CD4-positive, alpha-beta T cell (primary cell): ENCODE results near the gene FLII. TPM values are rescaled to one million over a fixed set of nuclear protein-coding genes. Genes with fewer than 3 reads are reported as not detected.

Experiments
- ATAC-seq: fragments of 200-7000 bp; cut with Tn5 transposase; one replicate; pipeline ENCODE4 v1.10.0; 2022; ENCODE audit warnings: mild to moderate bottlenecking; ENCODE audit not compliant: poor library complexity
- CTCF ChIA-PET: fragments of 350-600 bp; sonication (Branson Sonifier 250); formaldehyde crosslinking; loops from one replicate; lab custom pipeline; 2021; ENCODE audit warnings: antibody characterized with exemption, inconsistent platforms; lab: Charles Lee
- POLR2A ChIA-PET: fragments of 350-600 bp; sonication (Branson Sonifier 250); formaldehyde crosslinking; loops from one replicate; lab custom pipeline; 2021; ENCODE audit warnings: antibody characterized with exemption, inconsistent platforms; lab: Charles Lee
- DNase-seq, 14 experiments: peaks; one replicate each; pipeline ENCODE4 v3.0.0-alpha.2; 2013 to 2020; ENCODE audit warnings: mixed read lengths in 2 of 14
- H3K27ac ChIP-seq, 2 donors: one replicate each; pipeline versions ENCODE4 v1.5.1 to v1.7.0; 2013; ENCODE audit warnings: low read length in 2 of 2, low read depth in 1 of 2, mild to moderate bottlenecking in 1 of 2
- H3K27me3 ChIP-seq, 2 experiments: 1 replicate in 1 of 2; 2 replicates in 1 of 2; pipeline versions ENCODE4 v1.6.1 to v1.7.0; 2013; ENCODE audit warnings: low read length in 2 of 2, control low read depth in 1 of 2, mild to moderate bottlenecking in 1 of 2, moderate library complexity in 1 of 2; ENCODE audit not compliant: insufficient read depth in 2 of 2, control insufficient read depth in 1 of 2
- H3K36me3 ChIP-seq: one replicate; pipeline ENCODE4 v1.6.1; 2013; ENCODE audit warnings: low read length, control low read depth; ENCODE audit not compliant: insufficient read depth
- H3K4me1 ChIP-seq: one replicate; pipeline ENCODE4 v1.6.1; 2013; ENCODE audit warnings: low read length, control low read depth; ENCODE audit not compliant: insufficient read depth
- H3K4me3 ChIP-seq: one replicate; pipeline ENCODE4 v1.5.1; 2013; ENCODE audit warnings: mild to moderate bottlenecking, low read length, moderate library complexity
- H3K9me3 ChIP-seq, 2 experiments: 1 replicate in 1 of 2; 2 replicates in 1 of 2; pipeline versions ENCODE4 v1.6.1 to v1.7.0; 2013; ENCODE audit warnings: low read length in 2 of 2, mild to moderate bottlenecking in 2 of 2, control low read depth in 1 of 2, moderate library complexity in 1 of 2; ENCODE audit not compliant: control insufficient read depth in 1 of 2, insufficient read depth in 1 of 2
- H3K27ac Mint-ChIP-seq: one replicate; pipeline ENCODE4 v1.8.0; 2020; ENCODE audit warnings: mixed read lengths
- H3K27me3 Mint-ChIP-seq: one replicate; pipeline ENCODE4 v1.8.0; 2021; ENCODE audit warnings: mixed read lengths
- H3K36me3 Mint-ChIP-seq: one replicate; pipeline ENCODE4 v1.8.0; 2021; ENCODE audit warnings: low read depth, mixed read lengths
- H3K4me1 Mint-ChIP-seq: one replicate; pipeline ENCODE4 v1.8.0; 2021; ENCODE audit warnings: low read depth, mixed read lengths
- H3K4me3 Mint-ChIP-seq: one replicate; pipeline ENCODE4 v1.8.0; 2020; ENCODE audit warnings: mild to moderate bottlenecking, mixed read lengths
- H3K9me3 Mint-ChIP-seq: one replicate; pipeline ENCODE4 v1.8.0; 2020; ENCODE audit warnings: mixed read lengths
- intact Hi-C, 2 experiments: fragments of 100-400 bp; cut with DNase I in 1 of 2; cut with micrococcal nuclease in 1 of 2; formaldehyde crosslinking; loops; one replicate each; pipeline versions ENCODE4 v1.15.1 to v1.9.0; 2023 to 2025; cut with DNase I, micrococcal nuclease
- total RNA-seq, 174 experiments: library from RNA in 2 of 174; stranded (reverse) in 2 of 174; gene quantifications; one replicate each; pipeline ENCODE4 v1.2.3 and lab custom pipeline; 2021 to 2026
- TF ChIP-seq, protein P1 (sequence below): fragments of 200-600 bp; IDR thresholded peaks from one replicate; pipeline ENCODE4 v1.8.0; 2022; ENCODE audit warnings: antibody characterized with exemption, mild to moderate bottlenecking

Gene FLII
- total RNA-seq, 2 experiments from 2014 or later: 179 to 190 TPM

DNA sequence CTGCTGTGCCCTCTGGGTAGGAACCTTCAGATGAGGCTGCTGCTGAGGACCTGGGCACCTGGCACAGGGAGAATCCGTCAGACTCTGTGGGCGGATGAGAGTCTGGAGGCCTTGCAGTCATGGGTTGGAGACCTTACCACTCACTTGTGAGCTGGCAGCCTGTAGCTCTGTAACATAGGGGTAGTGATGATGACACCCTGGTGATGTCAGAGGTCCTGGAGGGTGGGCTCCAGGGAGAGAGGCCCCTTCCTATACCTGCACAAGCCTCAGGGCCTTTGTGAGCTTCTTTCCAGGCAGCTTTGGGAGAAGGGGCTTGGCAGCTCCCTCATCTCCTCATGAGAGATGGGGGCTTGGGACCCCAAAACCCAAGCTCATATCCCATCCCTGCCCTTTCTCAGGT lies 3.6 kb upstream of the FLII start:
- Mint-ChIP-seq H3K27me3 (no peaks in the 10 kb centered on the region), H3K36me3 (peaks cover 10% of the 10 kb centered on the region), H3K4me1 (peaks cover 35% of the 10 kb centered on the region), H3K9me3 (no peaks in the 10 kb centered on the region), H3K27ac (peak overlapping the region; percentile 90), H3K4me3 (peak overlapping the region; percentile 93)
- POLR2A ChIA-PET: interaction anchor here (2.0 to 3.1 kb wide), 2 partner anchors 52 to 78 kb away, joined by 8 to 14 read pairs; partner anchors contain the start of genes ALKBH5, SMCR8 and TOP3A
- H3K4me3 ChIP-seq: no peak overlapping the region
- H3K36me3 ChIP-seq: peaks cover 24% of the 10 kb centered on the region
- DNase-seq (no peak), ATAC-seq (no peak)
- peaks cover 49% of the 10 kb centered on the region for H3K4me1 ChIP-seq
- intact Hi-C loops: no loop called here
- H3K27me3 ChIP-seq: no peaks in the 10 kb centered on the region
- TF ChIP-seq, protein P1, sequence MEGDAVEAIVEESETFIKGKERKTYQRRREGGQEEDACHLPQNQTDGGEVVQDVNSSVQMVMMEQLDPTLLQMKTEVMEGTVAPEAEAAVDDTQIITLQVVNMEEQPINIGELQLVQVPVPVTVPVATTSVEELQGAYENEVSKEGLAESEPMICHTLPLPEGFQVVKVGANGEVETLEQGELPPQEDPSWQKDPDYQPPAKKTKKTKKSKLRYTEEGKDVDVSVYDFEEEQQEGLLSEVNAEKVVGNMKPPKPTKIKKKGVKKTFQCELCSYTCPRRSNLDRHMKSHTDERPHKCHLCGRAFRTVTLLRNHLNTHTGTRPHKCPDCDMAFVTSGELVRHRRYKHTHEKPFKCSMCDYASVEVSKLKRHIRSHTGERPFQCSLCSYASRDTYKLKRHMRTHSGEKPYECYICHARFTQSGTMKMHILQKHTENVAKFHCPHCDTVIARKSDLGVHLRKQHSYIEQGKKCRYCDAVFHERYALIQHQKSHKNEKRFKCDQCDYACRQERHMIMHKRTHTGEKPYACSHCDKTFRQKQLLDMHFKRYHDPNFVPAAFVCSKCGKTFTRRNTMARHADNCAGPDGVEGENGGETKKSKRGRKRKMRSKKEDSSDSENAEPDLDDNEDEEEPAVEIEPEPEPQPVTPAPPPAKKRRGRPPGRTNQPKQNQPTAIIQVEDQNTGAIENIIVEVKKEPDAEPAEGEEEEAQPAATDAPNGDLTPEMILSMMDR: no peak
- no peaks in the 10 kb centered on the region for H3K9me3 ChIP-seq
- H3K27ac ChIP-seq: no peak overlapping the region
- CTCF ChIA-PET: no interaction called here

- peaks cover 53% of the 10 kb centered on the region for H3K4me1 ChIP-seq
- Mint-ChIP-seq H3K27me3 (no peaks in the 10 kb centered on the region), H3K4me3 (peak overlapping the region; percentile 93), H3K9me3 (no peaks in the 10 kb centered on the region), H3K27ac (peak overlapping the region; percentile 90), H3K36me3 (peaks cover 10% of the 10 kb centered on the region), H3K4me1 (peaks cover 40% of the 10 kb centered on the region)
- TF ChIP-seq, protein P1: no peak
- no peak overlapping the region for H3K4me3 ChIP-seq
- no peaks in the 10 kb centered on the region for H3K27me3 ChIP-seq
- no peak overlapping the region for H3K27ac ChIP-seq
- no peaks in the 10 kb centered on the region for H3K9me3 ChIP-seq
- DNase-seq (no peak), ATAC-seq (no peak)
- CTCF ChIA-PET: no interaction called here
- POLR2A ChIA-PET: interaction anchor here (1.1 to 3.1 kb wide), 3 partner anchors 14 to 78 kb away, joined by 4 to 14 read pairs (median 8); partner anchors contain the start of genes ALKBH5, SMCR8 and TOP3A
- peaks cover 25% of the 10 kb centered on the region for H3K36me3 ChIP-seq
- intact Hi-C loops: loop anchor here in 1 of 2 experiments (2.0 kb wide), 1 partner anchor 101 kb away; the partner anchor contains the start of gene SHMT1
These were observed 3.1 kb upstream of the FLII start for GRCh38 chr17:18261659-18262058.

DNA sequence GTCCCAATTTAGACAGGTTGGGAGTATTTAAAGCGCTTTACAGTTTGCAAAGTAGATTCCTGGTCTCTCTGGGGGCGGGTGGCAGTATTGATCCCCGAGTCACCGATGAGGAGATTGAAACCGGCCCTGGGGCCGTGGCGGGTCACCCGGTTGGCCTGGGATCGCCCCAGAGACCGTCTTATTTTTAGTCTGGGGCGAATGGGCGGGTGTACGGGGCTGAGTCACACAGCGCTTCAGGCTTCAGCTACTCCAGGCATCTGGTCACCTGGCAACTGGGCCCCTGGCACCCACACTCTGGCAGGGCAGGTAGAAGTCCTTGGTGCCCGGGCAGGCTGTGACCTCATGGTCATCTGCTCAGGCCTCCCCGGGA lies 2.6 kb upstream of the FLII start:
- Mint-ChIP-seq H3K9me3 (no peaks in the 10 kb centered on the region), H3K27me3 (no peaks in the 10 kb centered on the region), H3K36me3 (peaks cover 12% of the 10 kb centered on the region), H3K27ac (peak overlapping the region; percentile 90), H3K4me3 (peak overlapping the region; percentile 93), H3K4me1 (peaks cover 45% of the 10 kb centered on the region)
- CTCF ChIA-PET: no interaction called here
- Histone ChIP-seq H3K4me3 (peak overlapping the region; percentile 78), H3K4me1 (peaks cover 59% of the 10 kb centered on the region), H3K27me3 (no peaks in the 10 kb centered on the region), H3K27ac (peak overlapping the region; percentile 82 to 85), H3K36me3 (peaks cover 30% of the 10 kb centered on the region), H3K9me3 (no peaks in the 10 kb centered on the region)
- intact Hi-C loops: loop anchor here in 1 of 2 experiments (2.0 kb wide), 1 partner anchor 102 kb away; the partner anchor contains the start of gene SHMT1
- ATAC-seq (no peak), DNase-seq (peak in 6 of 14 experiments; percentile 14 to 56 (median 30))
- POLR2A ChIA-PET: interaction anchor here (1.1 to 3.1 kb wide), 3 partner anchors 14 to 77 kb away, joined by 4 to 14 read pairs (median 8); partner anchors contain the start of genes ALKBH5, SMCR8 and TOP3A
- TF ChIP-seq, protein P1: no peak
